GM04503 (cell line): ENCODE data around the gene KNDC1.

Experiments used
- DNase-seq: peaks from one replicate; pipeline ENCODE4 v3.0.0-alpha.2; 2012; ENCODE audit warnings: low read depth

The KNDC1 gene

DNA sequence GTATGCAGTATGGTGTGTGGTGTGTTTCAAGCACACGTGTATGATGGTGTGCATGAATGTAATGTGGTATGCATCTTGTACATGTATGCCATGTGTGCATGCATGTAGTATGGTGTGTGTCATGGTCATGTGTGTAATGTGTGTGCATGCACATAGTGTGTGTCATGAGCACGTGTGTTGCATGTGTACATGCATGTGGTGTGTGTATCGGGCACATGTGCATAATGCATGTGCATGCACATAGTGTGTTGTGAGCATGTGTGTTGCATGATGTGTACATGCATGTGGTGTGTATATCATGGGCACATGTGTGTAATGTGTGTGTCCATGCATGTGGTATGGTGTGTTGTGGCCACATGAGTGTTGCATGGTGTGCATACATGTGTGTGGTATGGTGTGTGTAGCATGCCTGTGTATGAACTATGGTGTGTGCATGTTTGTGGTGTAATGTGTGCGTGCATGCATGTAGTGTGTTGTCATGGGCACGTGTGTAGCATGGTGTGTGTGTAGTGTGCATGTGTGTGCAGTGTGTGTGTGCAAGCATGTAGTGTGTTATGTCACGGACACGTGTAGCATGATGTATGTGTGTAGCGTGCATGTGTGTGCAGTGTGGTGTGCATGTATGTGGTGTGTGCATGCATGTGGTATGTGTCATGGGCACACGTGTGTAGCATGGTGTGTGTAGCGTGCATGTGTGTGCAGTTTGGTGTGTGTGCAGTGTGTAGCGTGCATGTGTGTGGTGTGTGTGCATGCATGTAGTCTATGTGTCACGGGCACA is 17.6 kb downstream of the KNDC1 start:
- no peak for DNase-seq

GRCh38 chr10:133178357-133179127 is 18.5 kb downstream of the KNDC1 start:
- DNase-seq, result no peak

DNA sequence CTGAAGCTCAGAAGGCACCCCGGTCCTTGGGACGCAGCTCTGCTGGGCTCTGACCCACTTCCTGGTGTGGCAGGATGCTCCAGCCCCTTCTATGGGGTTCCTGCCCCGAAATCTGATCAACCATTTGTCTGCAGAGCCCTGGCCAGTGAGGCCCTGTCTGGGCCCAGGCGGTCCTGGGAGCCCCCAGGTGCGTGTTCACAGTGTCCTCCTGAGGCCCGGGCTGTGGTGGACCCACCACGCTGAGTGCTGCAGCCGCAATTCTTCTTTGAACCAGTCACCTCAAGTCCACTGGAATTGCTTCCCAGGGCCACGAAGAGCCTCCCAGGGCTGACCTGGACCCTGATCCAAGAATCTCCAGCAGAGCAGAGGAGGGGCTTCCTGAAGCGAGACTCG is 19.1 kb downstream of the KNDC1 start:
- no peak for DNase-seq

DNA sequence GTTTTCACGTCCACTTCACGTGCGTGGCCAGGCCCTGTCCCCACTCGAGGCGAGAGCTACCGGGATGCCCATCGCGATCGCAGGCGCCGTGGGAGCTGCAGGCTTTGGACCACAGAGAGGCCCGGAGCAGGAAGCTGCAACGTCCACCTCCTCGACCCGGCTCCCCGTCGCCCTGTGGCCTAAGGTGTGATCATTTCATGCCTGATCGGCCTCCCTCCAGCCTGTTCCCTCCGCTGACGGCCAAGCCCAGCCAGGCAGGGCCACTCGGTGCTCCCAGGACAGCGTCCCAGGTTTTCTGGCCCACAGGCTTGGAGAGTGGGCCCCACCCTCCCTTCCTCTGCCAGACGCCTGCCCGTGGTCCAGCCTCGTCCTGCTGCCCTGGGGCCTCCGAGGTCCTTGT is 19.6 kb downstream of the KNDC1 start:
- DNase-seq, result no peak

DNA sequence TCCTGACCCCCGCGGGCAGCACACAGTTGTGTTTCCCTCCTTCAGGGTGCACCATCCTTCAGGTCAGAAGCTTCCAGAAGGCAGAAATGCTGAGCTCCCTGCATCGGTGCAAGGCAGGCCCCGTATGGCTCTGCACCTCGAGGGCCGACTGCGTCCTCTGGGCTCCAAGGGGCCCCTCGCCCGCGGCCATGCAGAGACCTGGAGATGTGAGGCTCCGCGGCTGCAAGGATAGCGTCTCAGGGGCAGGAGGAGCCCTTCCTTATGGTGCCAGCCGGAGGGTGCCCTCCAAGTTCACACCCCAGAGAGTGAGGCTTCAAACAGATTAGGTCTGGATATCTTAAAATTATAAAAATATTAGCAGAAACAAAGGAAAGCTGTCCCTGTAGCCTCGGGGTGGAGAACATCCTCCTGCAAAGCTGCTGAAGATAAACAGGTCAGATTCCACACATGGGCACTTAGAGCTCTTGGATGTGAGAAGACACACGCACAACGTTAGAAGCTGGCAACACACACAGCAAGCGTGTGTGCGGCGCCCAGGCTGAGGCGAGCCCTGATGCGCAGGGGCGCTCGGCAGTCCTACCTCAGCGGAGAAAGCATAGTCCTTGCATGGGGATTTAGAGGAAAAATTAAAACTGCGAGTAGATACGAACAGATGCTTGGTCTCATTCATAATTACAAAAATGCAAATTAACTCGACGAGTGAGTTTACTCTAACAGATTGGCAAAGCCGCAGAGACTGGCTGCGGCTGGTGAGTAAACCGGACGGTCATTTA is 20.4 kb downstream of the KNDC1 start:
- DNase-seq, result no peak

GRCh38 chr10:133180965-133181639 is 21.1 kb downstream of the KNDC1 start:
- no peak for DNase-seq

GRCh38 chr10:133182190-133182589 is 22.2 kb downstream of the KNDC1 start:
- no peak for DNase-seq

GRCh38 chr10:133182791-133183645 is 23.0 kb downstream of the KNDC1 start:
- DNase-seq, result no peak

DNA sequence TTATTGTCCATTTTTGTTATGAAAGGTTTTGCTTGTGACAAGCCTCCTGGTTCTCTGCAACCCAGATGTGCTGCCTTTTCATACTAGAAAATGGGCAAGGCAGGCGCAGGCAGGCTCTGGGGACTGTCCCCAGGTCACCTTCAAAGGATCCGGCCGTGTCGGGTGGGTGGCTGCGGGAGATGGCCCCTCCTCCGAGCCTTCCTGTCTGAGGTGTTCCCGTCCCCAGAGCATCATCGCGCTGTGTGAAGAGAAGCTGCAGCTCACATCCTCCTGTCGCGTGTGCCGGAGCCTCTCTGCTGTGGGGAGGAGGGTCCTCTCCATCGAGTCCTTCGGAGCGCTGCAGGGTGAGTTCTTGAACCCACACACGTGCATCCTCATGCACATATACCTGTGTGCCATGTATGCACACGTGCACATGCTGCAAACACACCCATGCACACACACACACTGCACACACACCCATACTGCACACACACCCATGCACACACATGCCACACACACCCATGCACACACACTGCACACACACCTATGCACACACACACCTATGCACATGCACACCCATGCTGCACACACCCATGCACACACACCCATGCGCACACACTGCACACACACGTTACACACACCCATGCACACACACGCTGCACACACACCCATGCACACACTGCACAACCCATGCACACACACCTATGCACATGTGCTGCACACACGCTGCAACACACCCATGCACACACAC is 23.8 kb downstream of the KNDC1 start:
- no peak for DNase-seq

- DNase-seq, result no peak
Observed at GRCh38 chr10:133184591-133185244, 24.7 kb downstream of the KNDC1 start.

DNA sequence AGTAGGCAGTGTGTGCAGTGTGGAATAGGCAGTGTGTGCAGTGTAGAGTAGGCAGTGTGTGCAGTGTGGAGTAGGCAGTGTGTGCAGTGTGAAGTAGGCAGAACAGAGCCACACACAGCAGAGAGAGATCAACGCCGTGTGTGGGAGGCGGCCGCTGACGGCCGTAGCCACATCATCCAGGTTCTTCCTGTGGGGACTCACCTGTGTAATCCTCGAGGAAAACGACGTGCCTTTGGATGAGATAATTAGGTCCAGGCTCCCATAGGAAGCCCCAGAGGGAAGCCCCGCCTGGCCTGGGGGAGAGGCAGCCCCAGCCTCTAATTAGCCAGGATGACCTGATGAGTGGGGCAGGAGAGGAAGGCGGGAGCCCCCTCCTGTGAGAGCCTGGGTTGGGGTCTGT is 25.4 kb downstream of the KNDC1 start:
- no peak for DNase-seq

DNA sequence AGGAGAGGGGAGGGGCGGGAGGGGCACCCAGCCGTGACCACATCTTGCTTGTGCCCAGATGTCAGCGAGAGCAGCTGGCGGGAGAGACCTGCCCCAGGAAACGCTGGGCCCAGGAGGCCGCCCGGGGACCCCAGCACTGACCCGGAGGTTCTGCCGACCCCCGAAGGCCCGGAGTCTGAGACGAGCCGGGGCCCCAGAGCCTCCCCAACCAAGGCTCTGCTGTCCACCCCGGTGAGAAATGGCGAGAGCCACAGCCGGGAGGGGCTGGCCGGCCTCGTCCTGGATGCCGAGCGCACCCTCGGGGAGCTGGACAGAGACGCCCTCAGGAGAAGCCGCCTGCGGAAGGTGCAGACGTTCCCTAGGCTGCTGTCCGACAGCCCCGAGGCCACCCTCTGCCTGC is 25.9 kb downstream of the KNDC1 start:
- no peak for DNase-seq

DNA sequence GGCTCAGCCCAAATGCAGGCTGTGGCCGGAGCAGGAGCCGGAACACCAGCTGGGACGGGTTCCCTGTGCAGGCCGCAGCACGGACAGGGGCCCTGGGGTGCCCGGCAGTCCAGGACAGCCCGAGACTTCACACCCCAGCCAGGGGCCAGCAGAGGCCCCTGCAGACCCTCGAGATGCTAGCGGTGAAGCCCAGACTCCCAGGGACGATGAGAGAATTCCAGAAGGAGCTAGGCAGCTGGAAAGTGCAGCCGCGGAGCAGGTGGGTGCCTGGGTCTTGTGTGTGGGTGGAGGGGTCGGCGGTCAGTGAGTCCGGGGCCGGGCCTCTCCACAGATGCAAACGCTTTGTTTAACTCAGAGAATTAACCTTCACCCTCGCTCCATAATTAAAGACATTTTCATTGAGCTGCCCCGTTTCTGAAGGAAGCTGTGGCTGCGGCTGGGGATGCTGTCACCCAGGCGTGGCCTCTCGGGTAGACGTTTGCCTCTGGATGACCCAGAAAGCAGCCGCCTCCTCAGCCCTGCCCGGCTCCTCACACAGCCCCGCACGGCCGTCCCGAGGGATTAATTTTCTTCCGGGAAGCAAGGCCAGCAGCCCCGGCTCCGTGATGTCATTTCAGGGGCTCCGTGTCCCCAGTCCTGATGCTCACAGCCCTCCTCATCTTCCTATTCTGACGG is 26.5 kb downstream of the KNDC1 start:
- no peak for DNase-seq

DNA sequence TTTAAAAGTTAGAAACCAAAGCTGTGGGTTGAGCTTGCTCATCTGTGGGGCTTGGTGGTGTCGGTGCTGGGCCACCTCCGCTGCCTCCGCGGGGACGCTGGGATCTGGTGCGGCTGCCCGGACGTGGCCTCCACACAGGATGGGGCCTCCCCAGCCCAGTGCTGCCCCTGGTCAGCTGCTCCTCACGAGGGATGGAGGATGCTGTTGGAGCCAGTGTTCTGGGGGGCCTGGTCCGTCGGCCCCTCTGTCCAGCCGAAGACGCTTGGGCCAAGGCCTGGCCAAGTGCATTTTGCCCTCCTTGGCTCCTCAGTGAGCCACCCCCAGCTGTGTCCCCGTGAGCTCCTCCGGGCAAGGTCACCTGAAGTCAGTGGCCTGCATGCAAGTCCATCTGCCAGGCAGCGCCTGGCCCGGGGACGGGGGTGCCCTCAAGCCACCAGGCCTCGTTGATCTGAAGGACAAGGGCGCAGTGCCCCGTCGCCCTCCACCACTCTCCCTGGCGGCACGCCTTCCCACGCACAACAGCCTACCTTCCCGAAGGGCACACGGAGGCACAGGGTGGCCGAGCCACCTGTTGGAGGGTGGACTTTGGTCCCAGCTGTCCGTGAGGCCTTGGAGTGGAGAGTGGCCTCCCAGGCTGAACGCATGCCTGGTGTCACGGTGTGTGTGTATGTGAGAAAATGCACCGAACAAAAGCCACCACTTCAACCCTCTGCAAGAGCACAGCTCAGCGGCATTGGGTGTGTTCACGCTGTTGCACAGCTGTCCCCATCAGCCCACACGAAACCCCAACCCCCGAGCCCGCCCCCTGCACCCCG is 27.3 kb downstream of the KNDC1 start:
- DNase-seq, result no peak

- DNase-seq, result no peak
Observed at GRCh38 chr10:133187906-133188681, 28.1 kb downstream of the KNDC1 start.

DNA sequence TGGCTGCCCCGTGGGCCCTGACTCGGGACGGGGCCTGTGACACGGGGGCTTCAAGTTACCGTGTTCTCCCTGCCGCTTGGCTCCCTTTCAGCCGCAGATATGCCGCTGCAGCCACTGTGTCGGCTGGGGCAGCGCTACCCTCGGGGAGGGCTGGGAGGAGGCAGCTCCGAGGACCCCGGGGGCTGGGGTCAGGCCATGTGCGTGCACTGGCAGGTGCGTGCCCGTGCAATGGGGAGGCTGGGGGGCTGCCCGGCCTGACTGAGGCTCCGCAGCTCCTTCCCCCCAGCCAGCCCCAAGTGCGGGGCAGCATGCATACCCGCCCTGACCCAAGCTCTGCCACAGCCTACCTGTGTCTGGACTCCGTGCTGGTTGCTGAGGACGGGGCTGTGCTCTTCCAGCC is 29.2 kb downstream of the KNDC1 start:
- DNase-seq, result no peak

DNA sequence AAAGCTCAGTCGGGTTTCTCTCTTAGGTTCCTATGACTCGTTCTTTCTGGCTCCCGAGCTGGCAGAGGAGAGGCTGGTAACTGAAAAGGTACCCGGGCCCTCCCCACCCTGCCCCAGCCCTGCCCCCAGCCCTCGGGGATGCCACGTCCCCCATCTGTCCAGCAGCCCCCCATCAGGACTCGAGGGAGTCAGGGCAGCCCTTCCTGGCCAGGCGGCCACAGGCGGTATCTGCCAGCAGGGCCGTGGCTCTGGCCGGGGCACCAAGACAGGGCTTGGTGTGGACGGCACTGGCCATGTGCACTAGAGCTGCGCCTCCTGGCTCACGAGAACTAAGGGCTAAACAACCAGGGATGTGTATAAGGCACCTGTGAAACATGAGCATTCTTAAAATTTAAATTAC is 29.7 kb downstream of the KNDC1 start:
- DNase-seq, result no peak

- no peak for DNase-seq
Observed at GRCh38 chr10:133190225-133190624, 30.2 kb downstream of the KNDC1 start.
